Measurements from ENCODE around the gene HPCAL1. TPM values are rescaled to one million over a fixed set of nuclear protein-coding genes. Genes with fewer than 3 reads are reported as not detected.
"Not testable (repeated sequence)": the region's sequence is repeated elsewhere in the genome, so short reads cannot be mapped to it uniquely, and the experiment has no call there.

The HPCAL1 gene
- total and polyA plus RNA-seq, 4 donors, result 122 to 147 (median 136) TPM

DNA sequence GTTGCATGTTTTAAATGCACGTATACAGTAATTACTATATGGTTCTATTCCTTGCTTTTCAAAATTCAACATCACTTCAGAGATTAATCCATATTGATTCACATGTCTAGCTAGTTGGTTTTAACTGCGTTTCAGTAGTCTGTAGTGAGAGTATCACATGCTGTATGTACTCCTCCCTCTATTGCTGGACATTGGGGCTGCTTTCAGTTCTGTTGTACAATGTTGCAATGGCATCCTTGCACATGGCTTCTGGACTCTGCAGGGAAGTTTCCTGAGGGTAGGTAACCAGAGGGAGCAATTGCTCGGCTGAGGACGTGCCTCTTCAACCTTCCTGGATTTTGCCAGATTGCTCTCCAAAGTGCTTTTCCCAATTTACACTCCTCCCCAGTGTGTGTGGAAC, 10.7 kb upstream of the HPCAL1 start:
- H3K4me1 ChIP-seq (ENCODE audit: control insufficient read depth in 5 of 5, insufficient read depth in 5 of 5, low read length in 5 of 5), result no peaks in the 10 kb centered on the region
- no peaks in the 10 kb centered on the region for H3K36me3 ChIP-seq (ENCODE audit: control insufficient read depth in 4 of 4, insufficient read depth in 4 of 4, low read length in 4 of 4)
- DNase-seq (no peak), ATAC-seq (ENCODE audit: insufficient read depth, low FRiP score) (no peak)
- no peak overlapping the region for H3K4me3 ChIP-seq
- no peak for TF ChIP-seq CTCF (IDR thresholded peaks at IDR 0.05; ENCODE audit: control extremely low read depth, extremely low read depth)
- H3K27ac ChIP-seq (ENCODE audit: low read depth in 1 of 2, low read length in 1 of 2), result no peak overlapping the region
- no peak overlapping the region for H3K9ac ChIP-seq (ENCODE audit: insufficient read depth in 1 of 2, low read length in 2 of 2)
- H3K9me3 ChIP-seq (ENCODE audit: control insufficient read depth in 4 of 4, insufficient read depth in 3 of 4, low read length in 3 of 4), result peaks cover 0 to 4% (median 0%) of the 10 kb centered on the region in 4 donors
- H3K27me3 ChIP-seq (ENCODE audit: control insufficient read depth in 3 of 3, insufficient read depth in 3 of 3, low read length in 2 of 3), result no peaks in the 10 kb centered on the region
- 89 to 90% methylated on average over 4 of the region's 4 CpGs for WGBS, 2 donors

DNA sequence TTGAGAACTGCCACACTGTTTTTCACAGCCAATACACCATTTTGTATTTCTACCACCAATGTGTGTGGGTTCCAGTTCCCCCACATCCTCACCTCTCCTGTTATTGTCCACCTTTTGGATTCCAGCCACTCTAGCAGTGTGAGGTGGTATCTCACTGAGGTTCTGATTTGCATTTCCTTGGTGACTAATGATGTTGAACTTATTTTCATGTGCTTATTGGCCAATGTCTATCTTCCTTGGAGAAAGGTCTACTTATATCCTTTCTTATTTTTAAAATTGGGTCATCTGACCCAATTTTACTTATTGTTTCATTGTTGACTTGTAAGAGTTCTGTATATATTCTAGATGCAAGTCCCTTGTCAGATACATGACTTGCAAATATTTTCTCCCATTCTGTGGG, 9.1 kb upstream of the HPCAL1 start:
- H3K4me1 ChIP-seq (ENCODE audit: control insufficient read depth in 5 of 5, insufficient read depth in 5 of 5, low read length in 5 of 5), result peaks cover 0 to 9% (median 0%) of the 10 kb centered on the region in 5 donors
- DNase-seq, result no peak
- H3K36me3 ChIP-seq (ENCODE audit: control insufficient read depth in 4 of 4, insufficient read depth in 4 of 4, low read length in 4 of 4), result no peaks in the 10 kb centered on the region
- no peak overlapping the region for H3K4me3 ChIP-seq
- ATAC-seq (ENCODE audit: insufficient read depth, low FRiP score), result no peak
- H3K9ac ChIP-seq (ENCODE audit: insufficient read depth in 1 of 2, low read length in 2 of 2), result no peak overlapping the region
- peaks cover 0 to 4% (median 0%) of the 10 kb centered on the region in 4 donors for H3K9me3 ChIP-seq (ENCODE audit: control insufficient read depth in 4 of 4, insufficient read depth in 3 of 4, low read length in 3 of 4)
- no peak for TF ChIP-seq CTCF (IDR thresholded peaks at IDR 0.05; ENCODE audit: control extremely low read depth, extremely low read depth)
- no peaks in the 10 kb centered on the region for H3K27me3 ChIP-seq (ENCODE audit: control insufficient read depth in 3 of 3, insufficient read depth in 3 of 3, low read length in 2 of 3)
- H3K27ac ChIP-seq (ENCODE audit: low read depth in 1 of 2, low read length in 1 of 2), result no peak overlapping the region

DNA sequence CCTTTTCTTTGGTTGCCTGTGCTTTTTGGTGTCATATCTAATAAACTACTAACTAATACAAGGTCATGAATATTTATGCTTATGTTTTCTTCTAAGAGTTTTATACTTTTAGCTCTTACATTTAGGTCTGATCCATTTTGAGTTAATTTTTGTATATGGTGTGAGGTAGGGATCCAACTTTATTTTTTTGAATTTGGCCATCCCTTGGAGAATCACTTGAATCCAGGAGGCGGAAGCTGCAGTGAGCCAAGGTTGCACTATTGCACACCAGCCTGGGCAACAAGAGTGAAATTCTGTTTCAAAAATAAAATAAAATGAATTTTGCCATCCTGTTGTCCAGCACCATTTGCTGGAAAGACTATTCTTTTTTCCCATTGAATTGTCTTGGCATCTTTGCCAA, 8.6 kb upstream of the HPCAL1 start:
- no peaks in the 10 kb centered on the region for H3K27me3 ChIP-seq (ENCODE audit: control insufficient read depth in 3 of 3, insufficient read depth in 3 of 3, low read length in 2 of 3)
- no peak for TF ChIP-seq CTCF (IDR thresholded peaks at IDR 0.05; ENCODE audit: control extremely low read depth, extremely low read depth)
- H3K36me3 ChIP-seq (ENCODE audit: control insufficient read depth in 4 of 4, insufficient read depth in 4 of 4, low read length in 4 of 4), result no peaks in the 10 kb centered on the region
- H3K9me3 ChIP-seq (ENCODE audit: control insufficient read depth in 4 of 4, insufficient read depth in 3 of 4, low read length in 3 of 4), result peaks cover 0 to 4% (median 0%) of the 10 kb centered on the region in 4 donors
- H3K9ac ChIP-seq (ENCODE audit: insufficient read depth in 1 of 2, low read length in 2 of 2), result no peak overlapping the region
- DNase-seq (no peak), ATAC-seq (ENCODE audit: insufficient read depth, low FRiP score) (no peak)
- peaks cover 0 to 9% (median 0%) of the 10 kb centered on the region in 5 donors for H3K4me1 ChIP-seq (ENCODE audit: control insufficient read depth in 5 of 5, insufficient read depth in 5 of 5, low read length in 5 of 5)
- 98 to 100% methylated on average over 1 of the region's 1 CpG for WGBS, 2 donors
- H3K27ac ChIP-seq (ENCODE audit: low read depth in 1 of 2, low read length in 1 of 2), result no peak overlapping the region
- no peak overlapping the region for H3K4me3 ChIP-seq

GRCh38 chr2:10295649-10296048, 7.1 kb upstream of the HPCAL1 start:
- not testable (repeated sequence) for H3K4me1 ChIP-seq (ENCODE audit: control insufficient read depth in 5 of 5, insufficient read depth in 5 of 5, low read length in 5 of 5); H3K4me3 ChIP-seq; ATAC-seq (ENCODE audit: insufficient read depth, low FRiP score); H3K27me3 ChIP-seq (ENCODE audit: control insufficient read depth in 3 of 3, insufficient read depth in 3 of 3, low read length in 2 of 3); H3K9me3 ChIP-seq (ENCODE audit: control insufficient read depth in 4 of 4, insufficient read depth in 3 of 4, low read length in 3 of 4); DNase-seq; H3K36me3 ChIP-seq (ENCODE audit: control insufficient read depth in 4 of 4, insufficient read depth in 4 of 4, low read length in 4 of 4); H3K9ac ChIP-seq (ENCODE audit: insufficient read depth in 1 of 2, low read length in 2 of 2); H3K27ac ChIP-seq (ENCODE audit: low read depth in 1 of 2, low read length in 1 of 2)
- 63 to 84% methylated on average over 4 of the region's 4 CpGs for WGBS, 2 donors
